LHCN-M2 (cell line): ENCODE results near the gene C1orf21. TPM values are rescaled to one million over a fixed set of nuclear protein-coding genes. Genes with fewer than 3 reads are reported as not detected.

Experiments
- DNase-seq: peaks from one replicate; pipeline ENCODE4 v3.0.0-alpha.2; 2012; ENCODE audit warnings: low read depth
- total RNA-seq: library from RNA; depleted of rRNA; stranded (reverse); fragments of >200 nt; gene quantifications from 2 replicates; pipeline ENCODE4 v1.2.3, GENCODE V29; 2014

C1orf21 gene
- total RNA-seq, 1 experiment from 2014 or later = 23.9 TPM

DNA sequence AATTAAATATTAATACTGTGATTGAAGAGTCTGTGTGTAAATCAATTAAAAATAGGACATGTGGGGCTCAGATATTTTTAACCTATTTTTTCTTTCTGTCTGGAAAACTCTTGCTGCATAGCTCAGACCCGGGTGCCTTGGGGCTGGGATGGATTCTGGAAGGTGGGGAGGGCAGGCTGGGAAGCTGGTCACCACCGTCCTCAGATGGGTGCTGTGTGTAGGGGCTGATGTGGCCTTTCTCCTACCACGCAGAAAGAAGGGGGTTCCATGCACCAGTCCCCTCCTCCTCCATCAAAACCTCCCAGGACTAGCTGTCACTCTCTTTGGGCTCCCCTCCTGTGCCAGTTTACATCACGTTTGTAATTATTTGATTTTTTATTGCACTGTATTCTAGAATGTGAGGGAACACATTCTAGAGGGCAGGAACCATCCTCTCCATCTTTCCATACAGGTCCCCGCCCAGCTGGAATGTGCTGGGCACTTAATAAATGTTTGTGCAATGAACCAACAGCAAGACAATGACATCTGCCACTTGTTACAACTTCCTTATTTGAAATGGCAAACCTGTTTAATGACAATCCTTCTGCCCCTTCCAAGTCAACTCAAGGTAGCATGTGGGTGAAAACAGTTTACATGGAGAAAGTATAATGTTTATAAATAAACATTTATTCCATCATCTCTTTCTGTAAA, 263.5 kb downstream of the C1orf21 start:
- no peak for DNase-seq

DNA sequence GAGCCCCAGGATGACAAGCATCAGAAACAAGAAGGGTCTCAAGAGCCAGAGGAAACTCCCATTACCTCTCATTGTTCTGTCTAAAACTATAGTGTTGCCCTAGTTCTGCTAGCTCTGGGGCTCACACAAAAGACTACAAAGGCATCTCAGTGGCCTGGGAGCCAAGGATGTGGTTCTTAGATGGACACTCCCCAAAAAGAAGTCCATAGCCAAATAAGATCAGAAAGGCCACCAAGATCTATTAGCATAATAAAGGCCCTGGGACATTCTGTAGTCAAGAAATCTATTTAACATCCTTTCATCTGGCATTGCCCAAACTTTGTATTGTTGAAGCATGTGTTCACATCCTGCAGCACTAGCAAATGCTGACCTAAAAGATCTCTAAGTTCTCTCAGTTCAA, 268.4 kb downstream of the C1orf21 start:
- DNase-seq = no peak

DNA sequence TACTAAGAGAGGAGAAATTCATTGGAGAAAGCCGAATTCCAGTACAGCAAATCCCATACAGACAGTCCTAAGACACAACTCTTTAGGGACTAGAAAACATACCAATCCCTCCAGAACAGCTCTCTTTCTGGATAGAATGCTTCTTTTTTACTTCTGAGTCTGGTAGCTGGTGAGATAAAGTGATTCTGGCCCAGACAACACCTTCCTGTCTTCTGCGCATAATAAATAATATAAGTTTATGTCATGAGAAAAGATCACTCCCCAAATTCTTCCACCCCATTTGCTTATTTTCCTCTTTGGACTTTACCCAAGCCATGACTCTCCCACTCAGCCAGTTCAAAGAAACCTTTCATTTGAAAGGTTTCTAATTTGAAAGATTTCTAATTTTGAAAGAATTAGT, 269.4 kb downstream of the C1orf21 start:
- no peak for DNase-seq

DNA sequence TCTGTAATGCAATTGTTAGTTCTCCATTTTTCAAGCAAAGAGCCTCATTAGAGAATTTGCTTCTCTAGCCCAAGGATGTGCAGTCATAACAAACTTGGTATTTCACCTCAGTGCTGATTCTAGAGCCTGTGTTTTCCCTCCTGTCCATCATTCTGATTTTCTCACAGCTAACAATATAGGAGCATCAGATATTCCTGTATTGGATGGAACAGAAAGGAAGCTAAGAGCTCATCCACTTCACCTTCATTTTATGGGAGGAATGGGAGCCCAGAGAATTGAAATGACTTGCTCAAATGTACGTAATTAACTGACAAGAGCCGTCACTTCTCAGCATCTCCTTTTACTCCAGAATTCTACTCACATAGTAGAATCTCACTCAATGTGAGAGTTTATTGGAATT, 271.2 kb downstream of the C1orf21 start:
- DNase-seq = no peak

DNA sequence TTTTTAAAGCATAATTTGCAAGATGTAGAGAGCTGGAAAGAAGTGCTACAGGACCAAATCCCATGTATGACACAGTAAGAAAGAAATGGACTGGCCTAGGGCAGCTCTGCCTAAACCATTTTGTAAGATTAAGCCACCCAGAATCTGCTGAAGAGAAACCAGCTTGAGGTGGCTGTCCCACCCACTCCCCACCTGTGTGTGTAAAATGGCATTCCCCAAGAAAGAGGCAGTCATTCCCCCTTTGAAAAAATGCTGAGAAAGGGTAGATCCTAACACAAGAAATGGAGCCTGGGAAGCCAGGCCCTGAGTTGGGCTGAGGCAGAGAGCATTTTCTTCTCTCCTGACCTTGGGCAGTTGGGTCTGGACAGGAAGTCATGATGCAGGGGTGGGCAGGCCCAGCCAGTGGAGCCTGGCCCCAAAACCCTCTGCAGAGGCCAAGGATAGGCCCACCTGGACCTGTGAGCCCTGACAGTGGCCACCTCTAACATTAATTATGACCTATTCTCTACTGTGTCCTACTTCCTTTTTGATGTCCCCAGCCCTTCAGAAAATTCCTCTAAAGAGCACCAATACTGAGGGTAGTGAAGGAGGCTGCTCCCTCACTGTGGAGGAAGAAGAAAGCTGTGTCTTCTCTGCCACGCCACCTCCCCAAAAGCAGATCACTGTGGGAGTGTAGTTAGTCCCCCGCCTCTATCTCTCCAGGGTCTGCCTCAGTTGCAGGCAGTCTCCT, 273.8 kb downstream of the C1orf21 start:
- no peak for DNase-seq

DNA sequence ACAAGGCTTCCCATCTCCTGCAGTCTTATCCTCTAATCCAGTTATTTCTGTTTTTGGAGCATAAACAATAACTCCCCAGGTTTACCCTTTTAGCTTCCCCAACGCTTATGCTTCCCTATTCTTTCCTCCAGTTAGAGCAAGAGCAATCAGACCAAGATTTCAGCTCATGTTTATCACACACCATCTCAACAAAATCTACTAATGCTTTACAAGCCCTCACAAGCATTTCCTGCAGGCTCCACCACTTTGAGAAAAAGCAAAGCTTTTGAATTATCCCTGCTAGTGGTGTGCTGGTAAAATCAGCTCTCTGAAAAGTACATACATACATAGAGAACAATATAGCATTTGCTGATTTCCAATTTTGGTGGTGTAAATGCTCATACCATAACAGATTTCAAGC, 275.0 kb downstream of the C1orf21 start:
- DNase-seq = no peak

DNA sequence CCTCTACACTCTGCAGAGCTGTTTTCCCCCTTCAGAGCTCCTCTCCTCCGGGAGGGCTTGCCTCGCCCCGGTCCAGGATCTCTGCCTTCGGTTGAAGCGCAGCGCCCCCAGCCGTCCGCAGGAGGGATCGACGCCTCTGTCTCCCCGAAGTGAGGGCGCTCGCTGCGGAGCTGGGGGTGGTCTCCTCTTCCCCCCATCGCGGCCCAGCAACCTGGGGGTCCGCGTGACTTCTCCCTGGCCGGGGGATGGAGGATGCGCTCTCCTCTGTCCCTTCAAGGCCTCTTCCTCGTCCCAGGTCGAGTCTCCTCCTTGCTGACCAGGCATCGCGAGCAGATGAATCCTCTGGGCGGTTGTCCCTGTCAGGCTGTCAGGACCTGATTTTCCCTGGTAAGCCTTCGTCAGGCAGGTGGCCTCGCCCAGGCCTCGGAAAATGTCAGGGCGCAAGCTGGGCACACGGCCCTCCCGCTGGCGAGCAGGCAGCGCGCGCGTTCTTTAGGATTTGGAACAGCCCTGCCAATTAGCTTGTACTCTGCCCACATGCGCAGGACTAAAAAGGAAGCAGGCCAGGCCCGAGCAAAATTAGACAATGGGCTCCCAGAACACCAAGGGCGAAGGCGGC, 277.3 kb downstream of the C1orf21 start:
- DNase-seq = peak; percentile 46

DNA sequence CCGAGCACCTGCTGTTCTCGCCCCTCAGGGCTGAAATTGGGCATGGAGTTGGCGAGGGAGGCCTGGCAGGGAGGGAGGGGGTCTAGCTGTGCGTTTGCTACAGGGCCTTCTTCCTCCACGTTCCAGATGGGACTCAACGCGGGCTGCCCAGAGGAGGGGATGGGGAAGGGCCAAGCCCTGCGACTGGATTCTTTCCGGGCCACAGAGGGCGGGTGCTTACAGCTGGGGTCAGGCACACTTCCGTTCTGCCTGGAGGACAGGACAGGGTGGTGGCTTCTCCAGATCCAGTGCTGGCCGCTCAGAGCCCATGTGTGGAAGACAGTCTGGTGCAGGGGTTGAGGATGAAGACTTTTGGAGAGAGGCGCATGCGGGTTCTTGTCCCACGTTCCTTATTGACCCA, 277.8 kb downstream of the C1orf21 start:
- no peak for DNase-seq

DNA sequence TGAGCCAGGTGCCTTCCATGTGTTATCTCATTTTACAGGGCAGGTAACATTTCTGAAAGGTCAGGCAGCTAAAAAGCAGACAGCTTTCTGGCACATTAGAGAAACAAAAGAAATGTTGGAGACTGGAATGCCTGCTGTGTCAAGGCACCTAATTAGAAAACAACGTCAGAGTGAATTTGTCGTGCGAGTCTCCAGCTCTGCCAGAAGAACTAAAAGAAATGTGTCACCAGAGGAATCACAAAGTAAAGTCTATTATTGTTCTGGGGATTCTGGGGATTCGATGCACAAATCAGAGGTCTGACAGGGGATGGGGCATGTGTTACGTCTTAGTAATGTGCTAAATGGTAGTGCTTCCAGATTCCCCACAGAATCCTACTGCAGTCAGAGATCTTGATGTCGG, 278.5 kb downstream of the C1orf21 start:
- no peak for DNase-seq

DNA sequence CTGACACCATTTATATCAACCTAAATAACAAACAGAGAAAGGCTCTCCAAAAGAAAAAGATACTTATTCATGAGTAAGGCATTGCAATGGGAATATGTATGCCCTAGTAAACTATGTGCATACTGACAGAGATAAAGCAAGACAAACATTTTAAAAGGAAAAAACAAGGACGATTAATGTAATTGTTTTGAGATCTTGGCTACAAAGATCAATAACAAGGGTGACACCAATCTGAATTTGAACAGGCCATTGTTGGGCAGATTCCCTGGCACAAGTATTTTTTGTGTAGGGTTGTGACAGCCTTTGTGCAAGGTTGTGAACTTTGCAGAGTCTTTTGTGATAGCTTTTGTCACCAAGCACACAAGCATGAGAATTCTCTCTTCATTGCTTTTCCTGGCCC, 282.6 kb downstream of the C1orf21 start:
- no peak for DNase-seq

DNA sequence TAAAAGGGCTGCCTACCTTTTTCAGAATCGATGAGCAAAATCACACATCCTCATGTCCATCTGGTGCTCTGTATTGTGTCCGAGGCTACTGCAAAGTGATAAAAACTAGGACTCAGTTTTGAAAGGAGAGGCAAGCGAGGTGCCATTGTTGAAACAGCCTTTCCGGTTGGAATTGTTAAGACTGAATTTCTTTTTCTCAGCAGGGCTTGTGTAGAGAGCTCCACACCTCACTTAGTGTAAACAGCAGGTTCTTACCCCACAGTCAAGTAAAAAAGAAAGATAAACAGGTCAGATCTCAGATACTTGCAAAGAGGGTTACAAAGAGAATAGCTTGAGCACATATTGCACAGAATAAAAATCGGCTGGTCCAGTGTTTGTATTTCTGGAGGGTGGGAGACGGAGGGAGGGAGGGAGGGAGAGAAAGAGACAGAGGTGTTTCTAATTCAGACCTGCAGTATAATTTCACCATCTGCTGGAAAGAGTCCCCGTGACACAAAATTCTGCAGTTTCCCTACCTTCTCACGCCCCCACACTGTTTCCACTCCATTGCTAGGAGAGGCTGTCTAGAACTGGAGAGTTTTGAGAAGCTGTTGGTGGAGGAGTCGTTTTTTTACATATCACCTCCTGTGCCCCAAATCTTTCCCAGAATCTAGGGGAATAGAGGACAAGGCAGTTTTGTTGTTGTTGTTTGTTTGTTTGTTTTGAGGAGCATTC, 285.3 kb downstream of the C1orf21 start:
- no peak for DNase-seq

DNA sequence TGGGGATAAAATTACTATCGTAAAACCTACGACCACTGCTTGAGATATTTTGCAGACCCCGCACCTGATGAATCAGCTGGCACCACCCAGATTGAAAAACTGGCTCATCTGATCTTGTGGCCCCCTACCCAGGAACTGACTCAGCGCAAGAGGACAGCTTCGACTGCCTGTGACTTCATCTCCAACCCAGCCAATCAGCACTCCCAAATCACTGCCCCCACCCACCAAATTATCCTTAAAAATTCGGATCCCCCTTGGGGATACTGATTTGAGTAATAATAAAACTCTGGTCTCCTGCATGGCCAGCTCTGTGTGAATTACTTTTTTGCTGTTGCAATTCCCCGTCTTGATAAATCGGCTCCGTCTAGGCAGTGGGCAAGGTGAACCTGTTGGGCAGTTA, 286.5 kb downstream of the C1orf21 start:
- no peak for DNase-seq

DNA sequence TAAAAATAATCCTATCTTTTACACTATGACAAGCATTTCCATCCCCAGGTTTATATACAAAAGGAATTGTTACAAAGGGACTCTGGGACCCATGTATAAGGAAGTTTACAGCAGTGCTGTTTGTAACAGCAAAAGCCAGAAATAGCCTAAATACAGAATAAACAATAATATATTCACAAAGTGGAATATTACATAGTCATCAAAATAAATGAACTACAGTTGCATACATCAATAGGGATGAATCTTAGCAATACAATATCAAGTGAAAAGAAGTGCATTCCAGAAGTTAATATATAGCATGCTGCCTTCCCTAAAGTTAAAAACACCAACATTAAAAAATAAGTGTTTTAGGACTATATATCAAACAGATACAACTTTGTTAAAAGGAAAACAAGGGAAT, 290.5 kb downstream of the C1orf21 start:
- no peak for DNase-seq
